ENCODE measurements around the gene CPA3. TPM values are rescaled to one million over a fixed set of nuclear protein-coding genes. Genes with fewer than 3 reads are reported as not detected.

The CPA3 gene
- total and polyA plus RNA-seq, 2 experiments from 2014 or later, result 0.68 to 1.1 TPM

- Histone ChIP-seq H3K27me3 (no peaks in the 10 kb centered on the region), H3K36me3 (replicated peaks; ENCODE audit: insufficient read depth, low read depth) (no peaks in the 10 kb centered on the region), H3K9me3 (ENCODE audit: low read depth) (no peaks in the 10 kb centered on the region), H3K4me1 (ENCODE audit: insufficient read depth) (no peaks in the 10 kb centered on the region), H3K4me2 (no peak overlapping the region), H3K4me3 (no peak overlapping the region), H3K79me2 (no peaks in the 10 kb centered on the region), H4K20me1 (ENCODE audit: insufficient read depth, poor library complexity, severe bottlenecking) (no peaks in the 10 kb centered on the region), H3K9me2 (replicated peaks; ENCODE audit: insufficient read depth) (no peaks in the 10 kb centered on the region), H2AFZ (no peak overlapping the region), H3K27ac (no peak overlapping the region)
- DNase-seq (ENCODE audit: low spot score), result peak; percentile 13
- no peak for TF ChIP-seq EZH2 (IDR thresholded peaks at IDR 0.05; ENCODE audit: borderline replicate concordance)
- TF ChIP-seq CTCF (IDR thresholded peaks at IDR 0.05; ENCODE audit: poor library complexity), result peak; percentile 22
Observed at GRCh38 chr3:148880681-148881080, 15.6 kb downstream of the CPA3 start.

GRCh38 chr3:148881286-148881685 lies 16.2 kb downstream of the CPA3 start:
- no peak for TF ChIP-seq EZH2 (IDR thresholded peaks at IDR 0.05; ENCODE audit: borderline replicate concordance)
- no peak for TF ChIP-seq CTCF (IDR thresholded peaks at IDR 0.05; ENCODE audit: poor library complexity)
- no peak for TF ChIP-seq EZH2phosphoT487 (IDR thresholded peaks at IDR 0.05; ENCODE audit: low read depth, severe bottlenecking, unreplicated experiment)
- no peak overlapping the region for H3K4me2 ChIP-seq
- H4K20me1 ChIP-seq (ENCODE audit: insufficient read depth, poor library complexity, severe bottlenecking), result no peaks in the 10 kb centered on the region
- H3K4me1 ChIP-seq (ENCODE audit: insufficient read depth), result no peaks in the 10 kb centered on the region
- no peaks in the 10 kb centered on the region for H3K27me3 ChIP-seq
- H3K79me2 ChIP-seq, result no peaks in the 10 kb centered on the region
- no peaks in the 10 kb centered on the region for H3K9me2 ChIP-seq (replicated peaks; ENCODE audit: insufficient read depth)
- H2AFZ ChIP-seq, result no peak overlapping the region
- no peaks in the 10 kb centered on the region for H3K36me3 ChIP-seq (replicated peaks; ENCODE audit: insufficient read depth, low read depth)
- DNase-seq (ENCODE audit: low spot score), result no peak
- no peaks in the 10 kb centered on the region for H3K9me3 ChIP-seq (ENCODE audit: low read depth)
- H3K4me3 ChIP-seq, result no peak overlapping the region
- no peak overlapping the region for H3K27ac ChIP-seq
- WGBS (ENCODE audit: low lambda C conversion rate, missing lambda C conversion rate), result 84% methylated on average over 2 of the region's 2 CpGs

- no peaks in the 10 kb centered on the region for H3K36me3 ChIP-seq (replicated peaks; ENCODE audit: insufficient read depth, low read depth)
- no peak overlapping the region for H3K4me2 ChIP-seq
- no peaks in the 10 kb centered on the region for H3K9me3 ChIP-seq (ENCODE audit: low read depth)
- no peak for DNase-seq (ENCODE audit: low spot score)
- H2AFZ ChIP-seq, result no peak overlapping the region
- no peaks in the 10 kb centered on the region for H3K4me1 ChIP-seq (ENCODE audit: insufficient read depth)
- WGBS (ENCODE audit: low lambda C conversion rate, missing lambda C conversion rate), result 92% methylated on average over 4 of the region's 4 CpGs
- no peaks in the 10 kb centered on the region for H4K20me1 ChIP-seq (ENCODE audit: insufficient read depth, poor library complexity, severe bottlenecking)
- H3K9me2 ChIP-seq (replicated peaks; ENCODE audit: insufficient read depth), result no peaks in the 10 kb centered on the region
- H3K27ac ChIP-seq, result no peak overlapping the region
- no peaks in the 10 kb centered on the region for H3K27me3 ChIP-seq
- no peaks in the 10 kb centered on the region for H3K79me2 ChIP-seq
- no peak overlapping the region for H3K4me3 ChIP-seq
- TF ChIP-seq EZH2phosphoT487 (IDR thresholded peaks at IDR 0.05; ENCODE audit: low read depth, severe bottlenecking, unreplicated experiment) (no peak), EZH2 (IDR thresholded peaks at IDR 0.05; ENCODE audit: borderline replicate concordance) (no peak), CTCF (IDR thresholded peaks at IDR 0.05; ENCODE audit: poor library complexity) (no peak)
Observed at GRCh38 chr3:148882288-148882687, 17.2 kb downstream of the CPA3 start.

- H3K4me3 ChIP-seq, result no peak overlapping the region
- H3K4me2 ChIP-seq, result no peak overlapping the region
- H3K9me2 ChIP-seq (replicated peaks; ENCODE audit: insufficient read depth), result no peaks in the 10 kb centered on the region
- no peaks in the 10 kb centered on the region for H3K4me1 ChIP-seq (ENCODE audit: insufficient read depth)
- no peaks in the 10 kb centered on the region for H3K9me3 ChIP-seq (ENCODE audit: low read depth)
- H3K27ac ChIP-seq, result no peak overlapping the region
- TF ChIP-seq CTCF (IDR thresholded peaks at IDR 0.05; ENCODE audit: poor library complexity) (no peak), EZH2phosphoT487 (IDR thresholded peaks at IDR 0.05; ENCODE audit: low read depth, severe bottlenecking, unreplicated experiment) (no peak), EZH2 (IDR thresholded peaks at IDR 0.05; ENCODE audit: borderline replicate concordance) (no peak)
- no peaks in the 10 kb centered on the region for H4K20me1 ChIP-seq (ENCODE audit: insufficient read depth, poor library complexity, severe bottlenecking)
- no peak for DNase-seq (ENCODE audit: low spot score)
- WGBS (ENCODE audit: low lambda C conversion rate, missing lambda C conversion rate), result 78% methylated on average over 1 of the region's 1 CpG
- no peaks in the 10 kb centered on the region for H3K79me2 ChIP-seq
- no peaks in the 10 kb centered on the region for H3K27me3 ChIP-seq
- H2AFZ ChIP-seq, result no peak overlapping the region
- H3K36me3 ChIP-seq (replicated peaks; ENCODE audit: insufficient read depth, low read depth), result no peaks in the 10 kb centered on the region
Observed at GRCh38 chr3:148883163-148883562, 18.1 kb downstream of the CPA3 start.
